GM13976 (cell line): ENCODE data around the gene MBD1.

ENCODE experiments used
- DNase-seq: peaks from one replicate; pipeline ENCODE4 v3.0.0; 2012; ENCODE audit warnings: low spot score
- CTCF ChIP-seq: IDR thresholded peaks from 2 replicates; pipeline ENCODE4 v1.5.1; 2012; ENCODE audit warnings: borderline replicate concordance, mild to moderate bottlenecking; ENCODE audit not compliant: insufficient read depth; ENCODE audit errors: extremely low read depth, missing control alignments, control extremely low read depth
- in situ Hi-C: fragments of 300-500 bp; cut with MboI; formaldehyde crosslinking; loops from one replicate; pipeline ENCODE4 v1.12.0; 2022; ENCODE audit warnings: low sequenced_read_pairs, mixed read lengths, inconsistent platforms; ENCODE audit not compliant: unreplicated experiment

MBD1 gene

DNA sequence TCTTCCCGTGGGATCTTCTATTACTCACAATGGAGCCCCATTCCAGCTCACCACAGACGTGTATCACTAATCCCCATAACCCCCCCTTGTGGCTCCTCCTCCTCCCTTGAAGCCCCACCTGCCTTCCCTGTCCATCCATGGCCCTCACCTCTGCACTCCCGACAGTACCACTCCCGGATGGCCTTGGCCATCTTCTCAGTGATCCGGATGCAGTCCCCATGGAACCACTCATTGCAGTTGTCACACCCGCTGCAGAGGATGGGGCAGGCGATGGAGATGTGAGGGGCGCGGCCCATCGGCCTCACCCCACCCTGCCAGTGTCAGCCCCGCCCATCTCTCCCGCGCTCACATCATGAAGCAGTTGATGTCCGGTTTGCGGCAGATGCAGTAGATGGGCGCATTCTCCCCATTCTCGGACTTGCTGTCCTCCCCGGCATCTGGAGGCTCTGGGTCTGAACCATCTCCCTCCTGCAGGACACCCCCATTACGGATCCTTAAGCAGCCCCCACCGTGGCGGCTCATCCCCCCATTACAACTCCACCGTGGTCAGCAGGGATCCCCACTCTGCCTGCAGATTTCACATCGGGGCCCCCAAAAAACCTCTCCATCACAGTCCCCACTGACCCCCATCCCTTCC, 5.2 kb upstream of the MBD1 start:
- in situ Hi-C loops = loop anchor here (10.0 kb wide), 1 partner anchor 68 kb away; no protein-coding TSS in a partner anchor
- no peak for TF ChIP-seq CTCF
- DNase-seq = peak; percentile 55

DNA sequence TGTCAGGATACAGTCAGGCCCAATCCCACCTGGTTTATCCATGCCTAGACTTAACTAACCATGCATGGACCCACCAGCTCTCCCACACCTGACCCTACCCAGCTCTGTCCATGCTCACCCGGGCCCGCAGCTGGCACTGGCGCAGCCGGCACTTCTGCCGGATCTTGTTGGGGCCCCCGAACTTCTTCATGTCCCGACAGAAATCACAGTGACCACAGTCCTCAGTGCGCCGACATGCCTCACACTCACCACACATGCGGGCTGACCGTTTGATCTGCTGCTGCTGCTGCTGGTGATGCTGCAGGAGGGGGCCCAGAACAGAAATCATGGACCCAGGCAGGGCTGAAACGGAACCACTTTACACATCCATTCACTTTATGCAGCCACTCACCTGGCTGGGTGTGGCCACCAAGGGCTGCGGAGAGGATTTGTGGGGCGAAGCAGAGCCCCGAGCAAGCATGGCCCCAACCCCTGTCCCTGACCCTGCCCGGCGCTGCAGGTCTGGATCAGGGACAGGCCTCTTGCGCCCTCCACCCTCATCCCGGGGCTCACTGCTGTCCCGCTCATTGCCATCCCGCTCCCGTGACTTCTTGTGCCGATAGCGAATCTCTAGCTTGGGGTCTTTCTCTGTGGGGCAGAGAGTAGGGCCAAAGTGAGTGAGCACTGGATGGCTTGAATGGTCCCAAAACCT, 4.5 kb upstream of the MBD1 start:
- TF ChIP-seq CTCF = no peak
- DNase-seq = no peak
- in situ Hi-C loops = loop anchor here (10.0 kb wide), 1 partner anchor 69 kb away; no protein-coding TSS in a partner anchor

DNA sequence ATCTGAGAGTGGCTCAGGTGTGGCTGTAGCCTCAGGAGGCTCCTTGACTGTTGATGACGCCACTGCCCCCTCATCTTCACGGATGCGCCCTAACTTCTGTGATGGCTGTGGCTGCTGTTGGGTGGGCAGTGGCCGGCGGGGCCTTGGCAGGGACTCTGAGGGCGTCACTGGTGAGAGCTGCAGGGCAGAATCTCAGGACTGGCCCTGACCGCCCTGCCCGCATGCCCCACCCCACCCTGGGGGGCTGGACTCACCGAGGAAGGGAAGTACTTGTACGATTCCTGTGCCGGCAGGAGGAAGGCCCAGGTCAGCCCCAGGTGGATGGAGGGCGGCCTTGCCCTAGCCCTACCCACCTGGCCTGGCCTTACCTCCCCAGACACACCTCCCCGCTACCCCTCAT, 3.7 kb upstream of the MBD1 start:
- in situ Hi-C loops = loop anchor here (10.0 kb wide), 1 partner anchor 70 kb away; no protein-coding TSS in a partner anchor
- DNase-seq = no peak
- TF ChIP-seq CTCF = no peak

DNA sequence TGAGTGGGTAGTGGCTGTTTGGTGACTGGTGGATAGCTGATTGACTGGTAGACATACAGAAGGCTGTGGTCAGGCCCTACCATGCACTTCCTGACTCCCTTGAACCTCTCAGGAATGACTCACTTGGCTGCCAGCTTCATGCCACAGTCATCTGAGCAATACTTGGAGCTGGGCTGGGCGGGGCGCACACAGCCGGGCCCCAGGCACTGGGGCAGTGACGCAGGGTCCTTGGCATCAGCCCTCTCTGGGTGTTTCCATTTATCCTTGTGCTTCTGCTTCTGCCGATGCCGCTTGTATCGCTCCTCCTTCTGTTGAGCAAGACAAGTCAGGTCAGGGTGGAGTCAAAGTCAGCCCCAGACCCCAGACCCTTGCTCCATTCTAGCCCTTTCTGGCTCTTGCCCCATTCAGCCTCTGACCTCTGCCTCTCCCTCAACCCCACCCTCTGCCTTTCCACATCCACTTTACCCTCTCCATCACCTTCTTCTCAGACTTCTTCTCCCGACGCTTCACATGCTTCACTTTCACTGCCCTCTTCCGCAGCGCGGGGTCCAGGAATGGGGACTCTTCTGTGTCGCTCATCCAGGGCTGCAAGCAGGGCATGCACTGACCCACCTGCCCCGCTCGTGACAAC, 3.0 kb upstream of the MBD1 start:
- no peak for DNase-seq
- TF ChIP-seq CTCF = no peak
- in situ Hi-C loops = loop anchor here (10.0 kb wide), 1 partner anchor 70 kb away; no protein-coding TSS in a partner anchor

GRCh38 chr18:50283469-50284209, 2.3 kb upstream of the MBD1 start:
- in situ Hi-C loops = loop anchor here (10.0 kb wide), 1 partner anchor 71 kb away; no protein-coding TSS in a partner anchor
- DNase-seq = no peak
- TF ChIP-seq CTCF = no peak
